ENCODE measurements around the gene NR1D2.
"Not testable (repeated sequence)": the region's sequence is repeated elsewhere in the genome, so short reads cannot be mapped to it uniquely, and the experiment has no call there.

NR1D2 gene

GRCh38 chr3:24010834-24011233, 65.7 kb downstream of the NR1D2 start:
- not testable (repeated sequence) for DNase-seq

DNA sequence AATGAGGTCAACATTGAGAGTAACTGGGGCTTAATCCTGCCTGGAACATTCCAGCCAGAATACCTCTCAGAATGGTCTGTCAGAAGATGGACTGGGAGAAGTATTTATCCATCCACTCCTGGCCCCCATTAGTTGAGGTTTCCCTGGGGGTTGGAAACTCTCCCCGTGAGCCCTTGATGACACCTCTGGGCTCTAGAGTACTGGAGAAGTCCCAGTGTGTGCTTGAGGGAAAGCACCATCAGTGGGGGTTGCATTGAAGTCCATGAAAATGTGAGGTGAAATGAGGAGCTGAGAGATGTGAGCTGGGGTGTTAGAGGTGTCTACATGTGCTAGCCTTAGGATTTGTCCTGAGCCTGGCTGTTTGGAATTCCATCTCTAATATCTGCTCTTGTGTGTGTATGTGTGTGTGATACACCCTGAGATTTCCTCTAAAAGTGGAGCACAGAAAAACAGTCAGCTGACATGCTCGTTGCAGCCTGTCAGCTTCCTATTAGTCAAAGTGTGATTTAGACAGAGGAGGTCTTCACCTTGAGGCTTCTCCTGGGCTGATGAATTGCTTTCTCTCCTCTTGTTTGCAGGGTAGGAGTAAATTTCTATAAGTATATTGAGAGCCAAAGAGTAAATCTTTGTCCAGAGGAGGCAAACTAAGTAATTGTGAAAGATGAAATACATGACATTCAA, 67.6 kb downstream of the NR1D2 start:
- DNase-seq = no peak

GRCh38 chr3:24017305-24017704, 72.2 kb downstream of the NR1D2 start:
- no peak for DNase-seq

- DNase-seq = no peak
Observed at GRCh38 chr3:24018784-24019570, 73.9 kb downstream of the NR1D2 start.

DNA sequence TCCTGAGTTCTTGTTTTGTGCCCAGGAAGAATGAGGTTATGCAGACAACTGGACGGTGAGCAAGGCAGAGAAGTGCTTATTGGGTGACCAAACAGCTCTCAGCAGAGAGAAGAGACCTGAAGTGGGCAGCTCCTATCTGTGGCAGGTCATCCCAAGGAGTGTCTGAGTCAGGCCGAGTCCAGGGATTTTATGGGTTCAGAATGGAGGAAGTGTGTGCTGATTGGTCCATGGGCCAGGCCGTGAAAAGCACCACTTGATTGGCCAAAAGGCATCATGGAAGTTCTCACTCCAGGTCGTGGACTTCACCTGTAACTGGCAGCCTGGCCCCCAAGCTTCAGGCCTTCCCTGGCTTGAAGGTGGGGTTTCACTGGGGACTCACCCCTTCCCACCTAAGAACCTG, 74.5 kb downstream of the NR1D2 start:
- no peak for DNase-seq

DNA sequence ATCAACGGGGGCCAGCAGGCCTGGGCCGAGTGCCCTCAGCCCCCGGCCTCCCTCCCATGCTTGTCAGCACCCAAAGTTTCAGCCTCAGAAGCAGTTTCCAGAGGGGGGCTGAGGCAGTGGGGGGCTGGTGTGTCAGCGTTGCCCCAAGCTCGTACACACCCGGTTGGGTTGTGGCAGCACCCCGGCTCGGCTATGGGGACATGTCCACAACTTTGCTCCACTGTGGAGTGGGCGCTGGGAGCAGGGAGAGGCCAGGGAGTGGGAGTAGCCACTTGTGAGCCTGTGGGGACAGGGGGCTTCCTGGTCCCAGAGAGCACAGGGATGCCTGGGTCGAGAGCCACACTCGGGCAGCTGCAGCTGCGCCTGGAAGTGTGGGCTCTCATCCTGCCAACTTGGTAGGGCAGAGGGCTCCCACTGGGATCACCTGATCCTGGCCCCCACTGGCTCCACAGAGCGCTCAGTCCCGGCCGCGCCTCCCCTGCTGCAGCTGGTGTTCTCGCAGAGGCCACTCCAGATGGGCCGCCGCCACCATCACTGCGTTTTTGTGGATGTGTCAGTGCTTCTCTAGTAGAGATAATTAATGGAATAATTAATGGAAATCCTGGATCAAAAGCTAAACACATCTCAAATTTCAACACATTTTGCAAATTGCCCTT, 75.1 kb downstream of the NR1D2 start:
- DNase-seq = no peak

- DNase-seq = no peak
Observed at GRCh38 chr3:24023197-24023596, 78.1 kb downstream of the NR1D2 start.

- no peak for DNase-seq
Observed at GRCh38 chr3:24025805-24026204, 80.7 kb downstream of the NR1D2 start.

DNA sequence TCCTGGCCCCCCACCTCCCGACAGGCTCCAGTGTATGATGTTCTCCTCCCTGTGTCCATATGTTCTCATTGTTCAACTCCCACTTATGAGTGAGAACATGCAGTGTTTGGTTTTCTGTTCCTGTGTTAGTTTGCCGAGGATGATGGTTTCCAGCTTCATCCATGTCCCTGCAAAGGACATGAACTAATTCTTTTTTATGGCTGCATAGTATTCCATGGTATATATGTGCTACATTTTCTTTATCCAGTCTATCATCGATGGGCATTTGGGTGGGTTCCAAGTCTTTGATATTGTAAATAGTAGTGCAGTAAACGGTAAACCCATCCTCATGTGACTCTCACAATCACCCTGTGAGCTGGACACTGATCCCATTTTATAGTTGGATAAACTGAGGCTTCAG, 81.6 kb downstream of the NR1D2 start:
- DNase-seq = not testable (repeated sequence)

DNA sequence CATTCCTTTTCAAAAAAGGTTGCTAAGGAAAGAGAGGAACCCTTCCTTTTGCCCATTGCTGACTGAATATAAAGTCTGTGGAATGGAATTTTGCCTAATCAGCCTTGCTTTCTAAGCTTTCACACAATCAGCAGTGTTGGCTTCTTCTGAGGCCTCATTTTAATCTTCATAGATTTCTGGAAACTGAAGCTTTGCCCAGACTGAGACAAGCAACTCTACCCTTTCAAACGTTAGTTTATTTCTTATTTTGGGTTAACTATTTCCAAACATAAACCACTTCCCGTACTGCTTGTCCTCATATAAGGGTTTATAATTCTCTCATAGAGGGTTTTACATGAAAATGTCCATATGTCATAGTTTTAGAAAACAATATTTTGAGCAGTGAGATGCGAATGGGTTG, 82.9 kb downstream of the NR1D2 start:
- no peak for DNase-seq
